ENCODE data around the gene STK32B.

GRCh38 chr4:5361968-5362367 lies 310.7 kb downstream of the STK32B start:
- no peak for TF ChIP-seq POLR2A (IDR thresholded peaks at IDR 0.05)
- TF ChIP-seq, protein P1, sequence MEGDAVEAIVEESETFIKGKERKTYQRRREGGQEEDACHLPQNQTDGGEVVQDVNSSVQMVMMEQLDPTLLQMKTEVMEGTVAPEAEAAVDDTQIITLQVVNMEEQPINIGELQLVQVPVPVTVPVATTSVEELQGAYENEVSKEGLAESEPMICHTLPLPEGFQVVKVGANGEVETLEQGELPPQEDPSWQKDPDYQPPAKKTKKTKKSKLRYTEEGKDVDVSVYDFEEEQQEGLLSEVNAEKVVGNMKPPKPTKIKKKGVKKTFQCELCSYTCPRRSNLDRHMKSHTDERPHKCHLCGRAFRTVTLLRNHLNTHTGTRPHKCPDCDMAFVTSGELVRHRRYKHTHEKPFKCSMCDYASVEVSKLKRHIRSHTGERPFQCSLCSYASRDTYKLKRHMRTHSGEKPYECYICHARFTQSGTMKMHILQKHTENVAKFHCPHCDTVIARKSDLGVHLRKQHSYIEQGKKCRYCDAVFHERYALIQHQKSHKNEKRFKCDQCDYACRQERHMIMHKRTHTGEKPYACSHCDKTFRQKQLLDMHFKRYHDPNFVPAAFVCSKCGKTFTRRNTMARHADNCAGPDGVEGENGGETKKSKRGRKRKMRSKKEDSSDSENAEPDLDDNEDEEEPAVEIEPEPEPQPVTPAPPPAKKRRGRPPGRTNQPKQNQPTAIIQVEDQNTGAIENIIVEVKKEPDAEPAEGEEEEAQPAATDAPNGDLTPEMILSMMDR (IDR thresholded peaks at IDR 0.05 in 8 of 11, conservative IDR thresholded peaks at IDR 0.05 in 3 of 11) = no peak
- TF ChIP-seq POLR2AphosphoS5 (IDR thresholded peaks at IDR 0.05) = no peak

All from spleen (tissue), 7 donors.